Measurements from ENCODE around the gene CFAP61. TPM values are rescaled to one million over a fixed set of nuclear protein-coding genes. Genes with fewer than 3 reads are reported as not detected.

Gene CFAP61
- polyA plus RNA-seq, 4 donors = 3.2 to 4.4 (median 3.7) TPM

GRCh38 chr20:20160520-20160919 lies 108.2 kb downstream of the CFAP61 start:
- DNase-seq (ENCODE audit: low read depth in 4 of 4, low spot score in 2 of 4) = no peak

- DNase-seq (ENCODE audit: low read depth in 4 of 4, low spot score in 2 of 4) = no peak
These were observed 109.3 kb downstream of the CFAP61 start for GRCh38 chr20:20161611-20162010.

- no peak for DNase-seq (ENCODE audit: low read depth in 4 of 4, low spot score in 2 of 4)
These were observed 115.4 kb downstream of the CFAP61 start for GRCh38 chr20:20167698-20168097.

- DNase-seq (ENCODE audit: low read depth in 4 of 4, low spot score in 2 of 4) = no peak
These were observed 120.9 kb downstream of the CFAP61 start for GRCh38 chr20:20173254-20173653.

GRCh38 chr20:20174089-20174835 lies 121.9 kb downstream of the CFAP61 start:
- no peak for DNase-seq (ENCODE audit: low read depth in 4 of 4, low spot score in 2 of 4)

GRCh38 chr20:20181322-20181721 lies 129.0 kb downstream of the CFAP61 start:
- DNase-seq (ENCODE audit: low read depth in 4 of 4, low spot score in 2 of 4) = no peak

- no peak for DNase-seq (ENCODE audit: low read depth in 4 of 4, low spot score in 2 of 4)
These were observed 131.8 kb downstream of the CFAP61 start for GRCh38 chr20:20184149-20184548.

GRCh38 chr20:20184706-20185105 lies 132.4 kb downstream of the CFAP61 start:
- DNase-seq (ENCODE audit: low read depth in 4 of 4, low spot score in 2 of 4) = no peak

- DNase-seq (ENCODE audit: low read depth in 4 of 4, low spot score in 2 of 4) = no peak
These were observed 136.3 kb downstream of the CFAP61 start for GRCh38 chr20:20188647-20189046.

- no peak for DNase-seq (ENCODE audit: low read depth in 4 of 4, low spot score in 2 of 4)
These were observed 140.0 kb downstream of the CFAP61 start for GRCh38 chr20:20192366-20192765.

- no peak for DNase-seq (ENCODE audit: low read depth in 4 of 4, low spot score in 2 of 4)
These were observed 142.8 kb downstream of the CFAP61 start for GRCh38 chr20:20195021-20195705.

GRCh38 chr20:20196610-20197009 lies 144.3 kb downstream of the CFAP61 start:
- DNase-seq (ENCODE audit: low read depth in 4 of 4, low spot score in 2 of 4) = no peak

- no peak for DNase-seq (ENCODE audit: low read depth in 4 of 4, low spot score in 2 of 4)
These were observed 145.7 kb downstream of the CFAP61 start for GRCh38 chr20:20198011-20198410.

- no peak for DNase-seq (ENCODE audit: low read depth in 4 of 4, low spot score in 2 of 4)
These were observed 147.2 kb downstream of the CFAP61 start for GRCh38 chr20:20199361-20200160.

GRCh38 chr20:20201124-20201523 lies 148.8 kb downstream of the CFAP61 start:
- no peak for DNase-seq (ENCODE audit: low read depth in 4 of 4, low spot score in 2 of 4)

GRCh38 chr20:20201639-20202038 lies 149.3 kb downstream of the CFAP61 start:
- no peak for DNase-seq (ENCODE audit: low read depth in 4 of 4, low spot score in 2 of 4)

GRCh38 chr20:20202768-20203167 lies 150.4 kb downstream of the CFAP61 start:
- DNase-seq (ENCODE audit: low read depth in 4 of 4, low spot score in 2 of 4) = no peak

GRCh38 chr20:20203784-20204183 lies 151.5 kb downstream of the CFAP61 start:
- no peak for DNase-seq (ENCODE audit: low read depth in 4 of 4, low spot score in 2 of 4)

- DNase-seq (ENCODE audit: low read depth in 4 of 4, low spot score in 2 of 4) = no peak
These were observed 151.9 kb downstream of the CFAP61 start for GRCh38 chr20:20204256-20204655.

- no peak for DNase-seq (ENCODE audit: low read depth in 4 of 4, low spot score in 2 of 4)
These were observed 153.0 kb downstream of the CFAP61 start for GRCh38 chr20:20205141-20205861.

- DNase-seq (ENCODE audit: low read depth in 4 of 4, low spot score in 2 of 4) = no peak
These were observed 153.5 kb downstream of the CFAP61 start for GRCh38 chr20:20205862-20206236.

Measured in left renal cortex interstitium (tissue), 4 donors.